ENCODE results near the gene LMAN1L. TPM values are rescaled to one million over a fixed set of nuclear protein-coding genes. Genes with fewer than 3 reads are reported as not detected.
"Not testable (repeated sequence)": the region's sequence is repeated elsewhere in the genome, so short reads cannot be mapped to it uniquely, and the experiment has no call there.

LMAN1L gene
- total RNA-seq, 2 donors from 2014 or later: 0.53 to 0.72 TPM

- Mint-ChIP-seq H3K27ac (peak overlapping the region; percentile 83), H3K4me1 (ENCODE audit: low read depth) (peaks cover 79% of the 10 kb centered on the region), H3K4me3 (peak overlapping the region; percentile 88 to 90), H3K27me3 (ENCODE audit: low read depth) (no peaks in the 10 kb centered on the region), H3K36me3 (ENCODE audit: insufficient read depth in 2 of 2) (peaks cover 2 to 18% of the 10 kb centered on the region in 2 donors), H3K9me3 (no peaks in the 10 kb centered on the region)
- no peak for ATAC-seq (replicated peaks in 1 of 2)
- peak in 1 of 2 donors; percentile 52 for DNase-seq
These were observed 27.2 kb upstream of the LMAN1L start for GRCh38 chr15:74785194-74786032.

DNA sequence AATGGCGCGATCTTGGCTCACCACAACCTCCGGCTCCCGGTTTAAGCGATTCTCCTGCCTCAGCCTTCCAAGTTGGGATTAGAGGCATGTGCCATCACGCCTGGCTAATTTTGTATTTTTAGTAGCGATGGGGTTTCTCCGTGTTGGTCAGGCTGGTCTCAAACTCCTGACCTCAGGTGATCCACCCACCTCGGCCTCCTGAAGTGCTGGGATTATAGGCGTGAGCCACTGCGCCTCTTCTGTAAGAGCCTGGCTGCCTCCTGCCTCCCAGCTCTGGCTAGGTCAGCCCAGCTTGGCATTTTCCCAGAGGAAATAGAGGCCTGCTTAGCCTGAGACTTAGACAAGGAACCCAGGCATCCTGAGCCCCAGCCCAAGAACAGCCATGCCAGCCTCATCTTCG, 26.6 kb upstream of the LMAN1L start:
- Mint-ChIP-seq H3K4me1 (ENCODE audit: low read depth) (peaks cover 79% of the 10 kb centered on the region), H3K36me3 (ENCODE audit: insufficient read depth in 2 of 2) (peaks cover 2 to 20% of the 10 kb centered on the region in 2 donors), H3K4me3 (peak overlapping the region; percentile 88 to 90), H3K27ac (peak overlapping the region; percentile 83)
- H3K9me3 Mint-ChIP-seq; DNase-seq; H3K27me3 Mint-ChIP-seq (ENCODE audit: low read depth); ATAC-seq (replicated peaks in 1 of 2): not testable (repeated sequence)

GRCh38 chr15:74786551-74787165, 26.0 kb upstream of the LMAN1L start:
- no peak for ATAC-seq (replicated peaks in 1 of 2)
- Mint-ChIP-seq H3K4me1 (ENCODE audit: low read depth) (peaks cover 79% of the 10 kb centered on the region), H3K9me3 (no peaks in the 10 kb centered on the region), H3K27me3 (ENCODE audit: low read depth) (no peaks in the 10 kb centered on the region), H3K27ac (peak overlapping the region; percentile 83), H3K36me3 (ENCODE audit: insufficient read depth in 2 of 2) (peaks cover 3 to 23% of the 10 kb centered on the region in 2 donors), H3K4me3 (peak overlapping the region; percentile 88 to 90)
- DNase-seq: no peak

DNA sequence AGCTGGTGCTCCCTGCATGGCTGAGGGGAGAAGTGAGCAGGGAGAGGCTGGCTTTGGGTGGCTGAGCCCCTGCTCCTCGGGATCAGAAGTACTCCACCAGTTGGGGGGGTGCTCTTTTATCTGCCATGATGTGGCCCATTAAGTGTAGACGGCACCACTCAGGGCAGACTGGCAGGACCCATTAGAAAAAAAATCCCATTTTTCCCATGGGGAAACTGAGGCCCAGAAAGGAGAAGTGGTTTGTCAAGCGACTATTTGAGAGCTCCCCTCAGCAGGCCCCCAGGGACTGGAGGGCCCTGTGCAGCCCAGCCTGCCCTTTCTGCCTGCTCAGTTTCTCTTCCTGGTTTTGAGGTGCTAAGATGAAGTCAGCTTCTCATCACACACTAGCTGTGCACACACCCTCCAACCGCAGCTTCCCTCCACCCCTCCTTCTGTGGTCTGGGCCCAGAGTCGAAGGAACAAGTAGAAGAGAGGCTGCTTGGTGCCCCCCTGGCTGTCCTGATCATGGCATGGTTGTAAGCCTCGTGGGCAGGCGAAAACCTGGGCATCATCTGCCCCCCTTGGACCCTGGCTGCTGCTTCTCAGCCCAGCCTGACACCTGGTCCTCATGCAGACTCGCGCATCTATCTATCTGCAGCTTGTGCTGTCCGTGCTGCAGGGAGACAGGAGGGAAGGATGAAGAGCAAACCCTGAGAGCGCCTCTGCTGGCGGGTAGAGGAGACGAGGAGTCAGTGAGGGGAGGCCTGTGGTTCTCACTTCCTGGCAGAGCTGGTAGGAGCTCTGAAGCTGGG, 25.2 kb upstream of the LMAN1L start:
- no peaks in the 10 kb centered on the region for H3K27me3 Mint-ChIP-seq (ENCODE audit: low read depth)
- H3K27ac Mint-ChIP-seq: peak overlapping the region; percentile 83
- DNase-seq: peak; percentile 91 to 97
- no peaks in the 10 kb centered on the region for H3K9me3 Mint-ChIP-seq
- peaks cover 5 to 27% of the 10 kb centered on the region in 2 donors for H3K36me3 Mint-ChIP-seq (ENCODE audit: insufficient read depth in 2 of 2)
- H3K4me1 Mint-ChIP-seq (ENCODE audit: low read depth): peaks cover 87% of the 10 kb centered on the region
- peak overlapping the region; percentile 88 to 90 for H3K4me3 Mint-ChIP-seq
- ATAC-seq (replicated peaks in 1 of 2): peak; percentile 77 to 83

DNA sequence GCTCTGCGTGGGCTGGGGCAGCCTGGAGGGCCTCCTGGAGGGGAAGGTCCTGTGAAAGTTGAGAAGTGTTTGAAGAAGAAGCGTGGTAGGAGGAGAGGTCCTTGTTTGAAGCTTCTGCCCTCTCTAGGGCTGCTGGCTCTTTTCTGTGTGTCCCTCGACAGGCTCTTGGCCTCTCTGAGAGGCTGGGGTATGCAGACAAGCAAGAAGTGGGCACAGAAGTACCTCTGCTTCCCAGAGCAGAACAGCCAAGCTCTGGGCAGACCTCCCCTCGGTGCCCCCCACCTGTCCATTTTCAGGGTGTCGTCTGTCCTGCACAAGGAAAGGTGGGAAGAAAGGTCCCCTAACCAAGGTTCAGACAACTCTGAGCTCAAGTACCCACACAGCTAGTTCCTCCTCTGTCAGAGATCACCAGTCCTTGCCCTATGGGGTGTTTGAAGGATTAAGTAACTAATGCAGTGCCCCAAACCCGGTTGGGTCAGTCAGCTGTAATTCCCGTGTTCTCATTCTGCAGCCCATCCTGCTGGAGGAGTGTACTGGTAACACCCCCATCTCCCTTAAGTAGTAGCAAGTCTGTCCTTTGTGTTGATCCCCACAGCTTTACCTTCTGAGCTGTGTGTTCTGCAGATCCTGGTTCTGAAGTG, 24.5 kb upstream of the LMAN1L start:
- peaks cover 94% of the 10 kb centered on the region for H3K4me1 Mint-ChIP-seq (ENCODE audit: low read depth)
- peak overlapping the region; percentile 83 for H3K27ac Mint-ChIP-seq
- H3K9me3 Mint-ChIP-seq: no peaks in the 10 kb centered on the region
- peak in 1 of 2 donors; percentile 0 for ATAC-seq (replicated peaks in 1 of 2)
- H3K4me3 Mint-ChIP-seq: peak overlapping the region; percentile 88 to 90
- H3K27me3 Mint-ChIP-seq (ENCODE audit: low read depth): no peaks in the 10 kb centered on the region
- DNase-seq: no peak
- peaks cover 5 to 27% of the 10 kb centered on the region in 2 donors for H3K36me3 Mint-ChIP-seq (ENCODE audit: insufficient read depth in 2 of 2)

DNA sequence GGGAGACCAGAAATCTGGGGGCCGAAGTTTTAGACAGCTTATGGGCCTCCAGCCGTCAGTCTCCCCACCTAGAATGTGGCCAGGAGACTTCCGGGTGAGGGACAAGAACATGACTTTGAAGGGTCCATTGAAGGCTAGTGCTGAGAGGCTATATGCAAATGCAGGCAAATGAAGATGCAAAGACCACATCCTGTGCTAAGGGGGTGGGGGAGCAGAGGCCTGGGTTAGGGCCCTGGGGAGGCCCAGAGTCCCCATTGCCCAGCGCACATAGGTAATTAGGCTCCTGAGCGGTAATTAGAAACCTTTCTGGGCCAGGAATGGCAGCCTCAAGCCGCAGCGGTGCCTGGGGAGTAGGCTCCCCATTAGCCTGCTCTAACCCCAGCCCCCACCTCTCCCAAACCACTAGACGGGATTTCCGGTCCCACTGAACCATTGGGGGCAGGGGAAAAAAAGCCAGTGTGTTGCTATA, 23.9 kb upstream of the LMAN1L start:
- H3K4me1 Mint-ChIP-seq (ENCODE audit: low read depth): peaks cover 95% of the 10 kb centered on the region
- peak overlapping the region; percentile 90 for H3K27ac Mint-ChIP-seq
- no peaks in the 10 kb centered on the region for H3K9me3 Mint-ChIP-seq
- H3K27me3 Mint-ChIP-seq (ENCODE audit: low read depth): no peaks in the 10 kb centered on the region
- H3K4me3 Mint-ChIP-seq: peak overlapping the region; percentile 88 to 90
- peaks cover 5 to 23% of the 10 kb centered on the region in 2 donors for H3K36me3 Mint-ChIP-seq (ENCODE audit: insufficient read depth in 2 of 2)
- ATAC-seq (replicated peaks in 1 of 2) (peak; percentile 36 to 48), DNase-seq (peak; percentile 69 to 73)

DNA sequence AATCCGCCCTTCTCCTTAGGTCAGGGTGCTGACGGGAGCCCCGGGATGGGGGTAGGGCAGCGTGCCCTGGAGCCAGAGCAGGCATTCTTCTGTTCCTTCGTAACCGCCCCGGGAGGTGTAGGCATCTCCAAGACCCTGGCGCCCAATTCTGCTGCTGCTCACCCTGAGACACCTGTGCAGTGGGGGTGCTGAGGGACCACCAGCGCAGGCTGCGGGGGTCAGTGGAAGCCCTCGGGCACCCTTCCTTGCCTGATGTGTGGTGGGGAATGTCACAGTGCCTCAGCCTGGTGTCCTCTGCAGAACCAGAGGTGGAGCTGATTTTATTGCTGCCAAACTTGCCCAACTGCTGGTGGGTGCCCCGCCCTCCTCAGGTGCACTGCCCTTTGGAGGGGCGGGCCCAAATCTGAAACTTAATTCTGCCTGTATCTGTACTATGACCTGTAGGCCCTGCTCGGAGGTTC, 23.4 kb upstream of the LMAN1L start:
- H3K9me3 Mint-ChIP-seq: no peaks in the 10 kb centered on the region
- no peaks in the 10 kb centered on the region for H3K27me3 Mint-ChIP-seq (ENCODE audit: low read depth)
- peak overlapping the region; percentile 88 to 90 for H3K4me3 Mint-ChIP-seq
- H3K4me1 Mint-ChIP-seq (ENCODE audit: low read depth): peaks cover 93% of the 10 kb centered on the region
- peak overlapping the region; percentile 90 for H3K27ac Mint-ChIP-seq
- ATAC-seq (replicated peaks in 1 of 2) (no peak), DNase-seq (no peak)
- H3K36me3 Mint-ChIP-seq (ENCODE audit: insufficient read depth in 2 of 2): peaks cover 5 to 22% of the 10 kb centered on the region in 2 donors

GRCh38 chr15:74789741-74790079, 22.9 kb upstream of the LMAN1L start:
- no peak for DNase-seq
- peaks cover 5 to 19% of the 10 kb centered on the region in 2 donors for H3K36me3 Mint-ChIP-seq (ENCODE audit: insufficient read depth in 2 of 2)
- H3K9me3 Mint-ChIP-seq: no peaks in the 10 kb centered on the region
- H3K27ac Mint-ChIP-seq: peak overlapping the region; percentile 90
- H3K4me3 Mint-ChIP-seq: peak overlapping the region; percentile 88 to 90
- peaks cover 93% of the 10 kb centered on the region for H3K4me1 Mint-ChIP-seq (ENCODE audit: low read depth)
- no peaks in the 10 kb centered on the region for H3K27me3 Mint-ChIP-seq (ENCODE audit: low read depth)
- ATAC-seq (replicated peaks in 1 of 2): no peak

- peak; percentile 61 to 74 for DNase-seq
- peaks cover 93% of the 10 kb centered on the region for H3K4me1 Mint-ChIP-seq (ENCODE audit: low read depth)
- H3K36me3 Mint-ChIP-seq (ENCODE audit: insufficient read depth in 2 of 2): peaks cover 4 to 17% of the 10 kb centered on the region in 2 donors
- no peaks in the 10 kb centered on the region for H3K27me3 Mint-ChIP-seq (ENCODE audit: low read depth)
- peak overlapping the region; percentile 90 for H3K27ac Mint-ChIP-seq
- H3K9me3 Mint-ChIP-seq: no peaks in the 10 kb centered on the region
- peak overlapping the region; percentile 88 to 90 for H3K4me3 Mint-ChIP-seq
- peak in 1 of 2 donors; percentile 11 for ATAC-seq (replicated peaks in 1 of 2)
These were observed 22.3 kb upstream of the LMAN1L start for GRCh38 chr15:74790080-74790916.

- DNase-seq (no peak), ATAC-seq (replicated peaks in 1 of 2) (no peak)
- H3K27me3 Mint-ChIP-seq (ENCODE audit: low read depth): no peaks in the 10 kb centered on the region
- no peaks in the 10 kb centered on the region for H3K9me3 Mint-ChIP-seq
- peaks cover 4 to 17% of the 10 kb centered on the region in 2 donors for H3K36me3 Mint-ChIP-seq (ENCODE audit: insufficient read depth in 2 of 2)
- H3K27ac Mint-ChIP-seq: peak overlapping the region; percentile 57
- H3K4me1 Mint-ChIP-seq (ENCODE audit: low read depth): peaks cover 93% of the 10 kb centered on the region
- H3K4me3 Mint-ChIP-seq: peak overlapping the region; percentile 49 to 90
These were observed 21.6 kb upstream of the LMAN1L start for GRCh38 chr15:74791007-74791406.

DNA sequence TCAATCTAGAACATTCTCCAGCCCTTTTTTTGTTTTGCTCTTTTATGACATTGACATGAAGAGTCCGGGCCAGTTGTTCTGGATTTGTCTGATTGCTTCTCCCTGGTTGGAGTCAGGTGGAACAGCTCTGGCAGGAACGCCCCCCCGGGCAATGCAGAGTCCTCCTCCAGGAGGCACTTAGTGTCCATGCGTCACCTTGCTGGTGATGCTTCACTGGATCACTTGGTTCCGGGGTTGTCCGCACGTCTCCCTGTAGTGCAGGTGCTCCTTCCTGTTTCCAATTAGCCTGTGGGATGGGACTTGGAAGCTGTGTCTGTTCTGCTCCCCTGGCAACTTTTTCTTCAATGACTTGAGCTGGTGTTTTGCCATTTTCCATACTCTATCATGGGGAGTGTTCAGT, 21.0 kb upstream of the LMAN1L start:
- peaks cover 93% of the 10 kb centered on the region for H3K4me1 Mint-ChIP-seq (ENCODE audit: low read depth)
- no peaks in the 10 kb centered on the region for H3K9me3 Mint-ChIP-seq
- DNase-seq: no peak
- H3K27me3 Mint-ChIP-seq (ENCODE audit: low read depth): no peaks in the 10 kb centered on the region
- H3K27ac Mint-ChIP-seq: peak overlapping the region; percentile 57
- ATAC-seq (replicated peaks in 1 of 2): no peak
- H3K4me3 Mint-ChIP-seq: peak overlapping the region; percentile 49 to 90
- peaks cover 4 to 17% of the 10 kb centered on the region in 2 donors for H3K36me3 Mint-ChIP-seq (ENCODE audit: insufficient read depth in 2 of 2)
